Measurements from ENCODE around the gene GRIK3.

- TF ChIP-seq RAD21 (IDR thresholded peaks at IDR 0.05) = no peak
- TF ChIP-seq MAX (IDR thresholded peaks at IDR 0.05) = no peak
- no peak for TF ChIP-seq FOXA2 (IDR thresholded peaks at IDR 0.05)
- no peak for TF ChIP-seq CTCF (IDR thresholded peaks at IDR 0.05; ENCODE audit: low read depth, low read length, missing input control)
- TF ChIP-seq ZBTB33 (IDR thresholded peaks at IDR 0.05) = no peak
- no peak for TF ChIP-seq RXRA (IDR thresholded peaks at IDR 0.05)
- TF ChIP-seq JUND (IDR thresholded peaks at IDR 0.05) = no peak
- TF ChIP-seq SP1 (IDR thresholded peaks at IDR 0.05) = no peak
- no peak for TF ChIP-seq REST (IDR thresholded peaks at IDR 0.05)
- no peak for TF ChIP-seq EGR1 (IDR thresholded peaks at IDR 0.05; ENCODE audit: low read depth in 2 of 2)
- no peak for TF ChIP-seq TAF1 (conservative IDR thresholded peaks at IDR 0.05)
- no peak for TF ChIP-seq GABPA (IDR thresholded peaks at IDR 0.05 in 1 of 2, conservative IDR thresholded peaks at IDR 0.05 in 1 of 2)
- TF ChIP-seq NR2F2 (IDR thresholded peaks at IDR 0.05) = no peak
Measured at GRCh38 chr1:36861375-36861774, 172.9 kb downstream of the GRIK3 start.

All from liver (tissue), 3 donors.